Parathyroid adenoma (tissue), 2 donors: ENCODE results near the gene CBARP.

ENCODE experiments used
- H2AFZ ChIP-seq: fragments of 300-600 bp; sonication (generic); one replicate; pipeline ENCODE4 v1.7.0; 2017; ENCODE audit warnings: antibody characterized with exemption, mild to moderate bottlenecking
- H3K27ac ChIP-seq: fragments of 300-600 bp; sonication (generic); one replicate; pipeline ENCODE4 v1.7.0; 2017
- H3K27me3 ChIP-seq: fragments of 300-600 bp; sonication (generic); one replicate; pipeline ENCODE4 v1.7.0; 2017; ENCODE audit warnings: low read length; ENCODE audit not compliant: control insufficient read depth, insufficient read depth
- H3K36me3 ChIP-seq: fragments of 300-600 bp; sonication (generic); one replicate; pipeline ENCODE4 v1.7.0; 2017; ENCODE audit warnings: low read length; ENCODE audit not compliant: control insufficient read depth, insufficient read depth
- H3K4me1 ChIP-seq: fragments of 300-600 bp; sonication (generic); one replicate; pipeline ENCODE4 v1.7.0; 2017; ENCODE audit warnings: control low read depth
- H3K4me2 ChIP-seq: fragments of 300-600 bp; sonication (generic); one replicate; pipeline ENCODE4 v1.7.0; 2017; ENCODE audit warnings: low read length
- H3K4me3 ChIP-seq: fragments of 300-600 bp; sonication (generic); one replicate; pipeline ENCODE4 v1.7.0; 2017; ENCODE audit warnings: low read depth, low read length
- H3K79me2 ChIP-seq: fragments of 300-600 bp; sonication (generic); one replicate; pipeline ENCODE4 v1.7.0; 2017; ENCODE audit warnings: control low read depth
- H3K9ac ChIP-seq: fragments of 300-600 bp; sonication (generic); one replicate; pipeline ENCODE4 v1.7.0; 2017; ENCODE audit warnings: mild to moderate bottlenecking
- H3K9me3 ChIP-seq: fragments of 300-600 bp; sonication (generic); one replicate; pipeline ENCODE4 v1.7.0; 2017; ENCODE audit warnings: low read length; ENCODE audit not compliant: control insufficient read depth
- TF ChIP-seq, protein P1 (sequence below): fragments of 300-600 bp; sonication (generic); IDR thresholded peaks from one replicate; pipeline ENCODE4 v1.7.0; 2017; ENCODE audit warnings: antibody characterized with exemption, mild to moderate bottlenecking
- donor health status: primary hyperparathyroidism.

The CBARP gene

DNA sequence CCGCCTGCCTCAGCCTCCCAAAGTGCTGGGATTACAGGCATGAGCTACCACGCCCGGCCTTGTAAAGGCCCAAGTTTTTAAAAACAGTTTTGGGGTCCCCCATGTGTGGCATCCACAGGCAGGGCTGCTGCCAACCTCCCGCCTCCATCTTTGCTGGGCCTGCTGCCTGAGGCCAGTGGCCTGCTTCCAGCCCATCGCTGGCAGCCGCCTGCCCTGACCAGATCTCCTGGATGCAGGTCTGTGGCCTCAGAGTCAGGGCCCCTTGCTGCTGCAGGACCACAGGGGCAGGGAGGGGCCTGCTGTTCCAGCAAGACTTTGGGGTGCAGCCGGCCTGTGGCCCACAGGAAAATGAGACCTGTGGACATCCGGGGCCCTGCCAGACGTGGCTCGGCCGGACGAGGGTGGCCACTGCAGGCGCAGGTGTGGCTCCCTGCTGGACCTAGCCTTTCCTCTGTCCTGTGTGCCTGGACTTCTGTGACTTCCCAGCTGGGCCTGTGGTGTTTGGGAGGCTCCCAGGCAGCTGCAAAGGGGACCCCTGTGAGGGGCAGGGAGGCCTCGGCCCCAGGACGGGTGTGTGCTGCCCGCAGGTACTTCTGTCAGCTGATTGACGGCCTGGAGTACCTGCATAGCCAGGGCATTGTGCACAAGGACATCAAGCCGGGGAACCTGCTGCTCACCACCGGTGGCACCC lies 17.9 kb downstream of the CBARP start:
- no peaks in the 10 kb centered on the region for H3K9me3 ChIP-seq
- no peak overlapping the region for H3K4me3 ChIP-seq
- H3K79me2 ChIP-seq, result peaks cover 73% of the 10 kb centered on the region
- H3K9ac ChIP-seq, result no peak overlapping the region
- H2AFZ ChIP-seq, result no peak overlapping the region
- H3K27me3 ChIP-seq, result no peaks in the 10 kb centered on the region
- no peak overlapping the region for H3K4me2 ChIP-seq
- H3K27ac ChIP-seq, result no peak overlapping the region
- H3K36me3 ChIP-seq, result no peaks in the 10 kb centered on the region
- TF ChIP-seq, protein P1, sequence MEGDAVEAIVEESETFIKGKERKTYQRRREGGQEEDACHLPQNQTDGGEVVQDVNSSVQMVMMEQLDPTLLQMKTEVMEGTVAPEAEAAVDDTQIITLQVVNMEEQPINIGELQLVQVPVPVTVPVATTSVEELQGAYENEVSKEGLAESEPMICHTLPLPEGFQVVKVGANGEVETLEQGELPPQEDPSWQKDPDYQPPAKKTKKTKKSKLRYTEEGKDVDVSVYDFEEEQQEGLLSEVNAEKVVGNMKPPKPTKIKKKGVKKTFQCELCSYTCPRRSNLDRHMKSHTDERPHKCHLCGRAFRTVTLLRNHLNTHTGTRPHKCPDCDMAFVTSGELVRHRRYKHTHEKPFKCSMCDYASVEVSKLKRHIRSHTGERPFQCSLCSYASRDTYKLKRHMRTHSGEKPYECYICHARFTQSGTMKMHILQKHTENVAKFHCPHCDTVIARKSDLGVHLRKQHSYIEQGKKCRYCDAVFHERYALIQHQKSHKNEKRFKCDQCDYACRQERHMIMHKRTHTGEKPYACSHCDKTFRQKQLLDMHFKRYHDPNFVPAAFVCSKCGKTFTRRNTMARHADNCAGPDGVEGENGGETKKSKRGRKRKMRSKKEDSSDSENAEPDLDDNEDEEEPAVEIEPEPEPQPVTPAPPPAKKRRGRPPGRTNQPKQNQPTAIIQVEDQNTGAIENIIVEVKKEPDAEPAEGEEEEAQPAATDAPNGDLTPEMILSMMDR, result no peak
- peaks cover 8% of the 10 kb centered on the region for H3K4me1 ChIP-seq

DNA sequence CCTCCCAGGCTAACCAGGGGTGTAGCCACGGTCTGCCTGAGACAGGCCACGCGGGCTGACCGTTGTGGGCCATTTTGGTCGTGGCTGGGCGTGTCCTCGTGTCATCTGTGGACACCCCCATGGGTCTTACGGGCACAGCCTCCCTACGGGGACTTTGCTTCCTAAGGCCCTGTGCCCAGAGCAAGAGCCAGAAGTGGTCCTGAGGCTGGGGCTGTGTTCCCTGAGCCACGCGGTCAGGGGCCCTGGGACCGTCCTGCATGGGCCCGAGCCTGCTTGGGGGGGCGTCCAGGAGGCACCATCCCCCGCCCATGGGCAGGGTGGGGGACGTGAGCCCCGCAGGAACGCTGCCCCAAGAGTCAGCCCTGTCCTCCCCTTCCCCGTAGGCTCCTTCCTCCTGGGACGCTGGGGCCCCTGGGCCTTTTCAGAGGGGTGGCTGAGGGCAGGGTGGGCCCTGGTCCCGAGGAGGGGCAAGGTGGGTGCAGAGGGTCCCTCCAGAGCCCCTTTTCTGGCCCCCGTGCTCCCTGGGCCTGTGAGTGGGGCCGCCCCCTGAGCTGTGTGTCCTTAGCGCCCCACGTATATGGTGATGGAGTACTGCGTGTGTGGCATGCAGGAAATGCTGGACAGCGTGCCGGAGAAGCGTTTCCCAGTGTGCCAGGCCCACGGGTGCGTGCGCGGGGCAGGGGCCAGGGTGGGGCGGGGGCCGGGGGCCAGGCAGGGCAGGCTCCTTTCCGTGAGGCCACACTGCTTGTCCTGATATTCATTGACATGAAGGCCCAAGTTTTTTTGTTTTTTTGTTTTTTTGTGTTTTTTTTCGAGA lies 18.8 kb downstream of the CBARP start:
- Histone ChIP-seq H3K4me1 (peaks cover 15% of the 10 kb centered on the region), H3K27ac (peak overlapping the region; percentile 47), H3K9ac (no peak overlapping the region)

GRCh38 chr19:1217366-1217765 lies 20.4 kb downstream of the CBARP start:
- TF ChIP-seq, protein P1, result no peak
- Histone ChIP-seq H3K4me1 (peaks cover 17% of the 10 kb centered on the region), H3K4me3 (no peak overlapping the region), H3K36me3 (no peaks in the 10 kb centered on the region), H3K9me3 (no peaks in the 10 kb centered on the region), H3K27me3 (no peaks in the 10 kb centered on the region), H3K79me2 (peaks cover 80% of the 10 kb centered on the region), H3K27ac (peak overlapping the region; percentile 20), H2AFZ (no peak overlapping the region), H3K9ac (no peak overlapping the region), H3K4me2 (no peak overlapping the region)

More for the DNA sequence above, 18.8 kb downstream of the CBARP start:
- no peaks in the 10 kb centered on the region for H3K9me3 ChIP-seq
- H3K79me2 ChIP-seq, result peaks cover 77% of the 10 kb centered on the region
- H2AFZ ChIP-seq, result no peak overlapping the region
- TF ChIP-seq, protein P1, result no peak
- H3K4me3 ChIP-seq, result no peak overlapping the region
- H3K4me2 ChIP-seq, result no peak overlapping the region
- no peaks in the 10 kb centered on the region for H3K27me3 ChIP-seq
- no peaks in the 10 kb centered on the region for H3K36me3 ChIP-seq

- Histone ChIP-seq H3K4me3 (no peak overlapping the region), H3K79me2 (peaks cover 77% of the 10 kb centered on the region), H3K27me3 (no peaks in the 10 kb centered on the region), H3K9ac (no peak overlapping the region), H3K27ac (no peak overlapping the region), H3K36me3 (no peaks in the 10 kb centered on the region), H3K4me2 (no peak overlapping the region), H2AFZ (no peak overlapping the region), H3K9me3 (no peaks in the 10 kb centered on the region), H3K4me1 (peaks cover 17% of the 10 kb centered on the region)
- TF ChIP-seq, protein P1, result no peak
Measured at GRCh38 chr19:1216756-1217155, 21.0 kb downstream of the CBARP start.
